NB4 (cell line): ENCODE measurements around the gene PARD3.

Source experiments
- DNase-seq: peaks from one replicate; pipeline ENCODE4 v3.0.0; 2010; ENCODE audit warnings: low read depth
- H3K4me3 ChIP-seq: one replicate; pipeline ENCODE4 v1.5.1; 2011; ENCODE audit warnings: mild to moderate bottlenecking, low read depth, low read length, moderate library complexity
- CTCF ChIP-seq: IDR thresholded peaks from one replicate; pipeline ENCODE4 v1.5.1; 2012; ENCODE audit warnings: low read depth, low read length
- MAX ChIP-seq: IDR thresholded peaks from 2 replicates; pipeline ENCODE4 v1.6.1; 2011; ENCODE audit warnings: low read depth, low read length
- MYC ChIP-seq: IDR thresholded peaks from 2 replicates; pipeline ENCODE4 v1.6.1; 2011; ENCODE audit warnings: low read depth, low read length
- POLR2A ChIP-seq: IDR thresholded peaks from 2 replicates; pipeline ENCODE4 v1.6.1; 2011; ENCODE audit warnings: mild to moderate bottlenecking; ENCODE audit not compliant: insufficient read length; ENCODE audit errors: extremely low read depth

PARD3 gene

GRCh38 chr10:34682580-34682979, 132.5 kb downstream of the PARD3 start:
- H3K4me3 ChIP-seq, result no peak overlapping the region
- TF ChIP-seq MYC (no peak), POLR2A (no peak), CTCF (no peak), MAX (no peak)

GRCh38 chr10:34681933-34682332, 133.2 kb downstream of the PARD3 start:
- no peak overlapping the region for H3K4me3 ChIP-seq
- DNase-seq, result no peak
- TF ChIP-seq CTCF (no peak), MYC (no peak), MAX (no peak), POLR2A (no peak)

More at GRCh38 chr10:34682580-34682979, 132.5 kb downstream of the PARD3 start:
- DNase-seq, result no peak

- no peak overlapping the region for H3K4me3 ChIP-seq
- TF ChIP-seq MYC, result no peak
- TF ChIP-seq MAX, result no peak
- TF ChIP-seq POLR2A, result no peak
- no peak for TF ChIP-seq CTCF
- DNase-seq, result no peak
Observed at GRCh38 chr10:34679177-34679576, 135.9 kb downstream of the PARD3 start.

GRCh38 chr10:34677591-34677990, 137.5 kb downstream of the PARD3 start:
- DNase-seq, result no peak
- TF ChIP-seq MAX, result no peak
- H3K4me3 ChIP-seq, result no peak overlapping the region

- TF ChIP-seq MYC, result no peak
- TF ChIP-seq CTCF, result no peak
- no peak for TF ChIP-seq MAX
- TF ChIP-seq POLR2A, result no peak
- DNase-seq, result no peak
- no peak overlapping the region for H3K4me3 ChIP-seq
Observed at GRCh38 chr10:34677132-34677531, 138.0 kb downstream of the PARD3 start.

- DNase-seq, result no peak
- H3K4me3 ChIP-seq, result no peak overlapping the region
- TF ChIP-seq POLR2A (no peak), MYC (no peak), CTCF (no peak), MAX (no peak)
Observed at GRCh38 chr10:34674176-34674575, 140.9 kb downstream of the PARD3 start.
